A549 treated with dexamethasone at 1 μM for 4 hours (cell line): ENCODE data around the gene MAP4K1. TPM values are rescaled to one million over a fixed set of nuclear protein-coding genes. Genes with fewer than 3 reads are reported as not detected.

ENCODE experiments used
- total RNA-seq: library from RNA; stranded (reverse); fragments of 200-300 nt; extraction: Qiagen RNA extraction; gene quantifications from 5 replicates; pipeline ENCODE4 v1.2.3, GENCODE V29; 2022

MAP4K1 gene
- 0.61 to 1.3 TPM (median 0.87 TPM) in 5 replicates for total RNA-seq

DNA sequence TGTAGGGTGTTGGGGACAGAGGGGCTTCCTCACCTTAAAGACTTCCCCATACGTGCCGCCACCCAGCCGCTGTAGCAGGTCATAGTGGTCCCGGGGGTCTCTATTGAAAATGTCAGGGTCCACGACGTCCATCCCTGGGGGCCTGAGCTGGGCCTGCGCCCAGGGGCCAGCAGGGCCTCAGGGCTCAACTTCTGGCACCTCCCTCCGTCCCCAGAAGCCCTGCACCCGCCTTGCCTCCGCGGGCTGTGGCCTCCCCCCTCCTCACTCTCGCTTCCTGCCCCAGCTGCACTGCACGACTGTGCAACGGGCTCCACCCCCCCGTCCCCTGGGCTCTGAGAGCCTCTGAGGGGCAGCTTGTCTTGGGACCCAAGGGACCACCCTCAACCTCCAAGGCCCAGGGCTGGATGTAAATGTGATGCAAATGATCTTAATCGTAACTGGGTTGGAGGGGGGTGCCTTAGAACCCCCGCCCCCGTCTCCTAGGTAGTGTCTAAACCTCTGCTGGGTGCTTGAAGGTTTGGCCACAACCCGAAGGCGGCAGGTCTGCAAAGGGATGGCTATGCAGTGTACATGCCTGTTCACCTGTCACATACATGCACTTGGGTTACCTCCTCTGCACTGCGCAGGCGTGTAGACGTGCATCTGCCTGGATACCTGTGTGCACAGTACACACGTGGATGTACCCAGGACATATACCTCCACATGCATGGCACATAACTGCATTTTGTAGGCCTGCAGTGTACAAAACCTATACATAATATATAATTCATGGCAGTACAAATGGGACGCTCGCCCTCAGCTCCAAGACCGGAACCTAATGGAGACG, at the start of gene MAP4K1:
TSS of gene MAP4K1 (minus strand) at position 190 of the 826 bp plus-strand sequence. CDS start at position 132, 58 bp downstream.

DNA sequence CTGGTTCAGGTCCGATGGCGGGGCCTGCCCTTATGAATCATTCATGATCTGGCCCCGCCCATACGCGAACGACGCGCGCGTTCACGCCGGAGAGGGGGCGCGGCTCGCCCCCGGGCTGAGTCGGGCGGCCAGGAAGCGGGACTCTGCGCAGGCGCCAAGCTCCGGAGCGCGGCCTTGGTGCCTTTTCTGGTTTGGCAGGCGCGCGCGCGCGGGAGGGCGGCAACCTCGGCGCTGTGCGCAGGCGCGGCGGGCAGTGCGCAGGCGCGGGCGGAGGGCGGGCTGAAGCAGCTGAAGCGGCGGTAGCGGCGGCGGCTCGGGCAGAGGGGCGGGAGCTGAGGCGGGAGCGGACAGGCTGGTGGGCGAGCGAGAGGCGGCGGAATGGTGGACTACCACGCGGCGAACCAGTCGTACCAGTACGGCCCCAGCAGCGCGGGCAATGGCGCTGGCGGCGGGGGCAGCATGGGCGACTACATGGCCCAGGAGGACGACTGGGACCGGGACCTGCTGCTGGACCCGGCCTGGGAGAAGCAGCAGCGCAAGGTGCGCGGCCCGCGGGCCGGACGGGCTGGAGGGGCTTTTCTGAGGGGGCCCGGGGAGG, 29.7 kb upstream of the MAP4K1 start, which contains the start of gene ACTN4:
TSS of gene ACTN4 (plus strand) at position 282 of the 598 bp plus-strand sequence. CDS start at position 379, 97 bp downstream.

DNA sequence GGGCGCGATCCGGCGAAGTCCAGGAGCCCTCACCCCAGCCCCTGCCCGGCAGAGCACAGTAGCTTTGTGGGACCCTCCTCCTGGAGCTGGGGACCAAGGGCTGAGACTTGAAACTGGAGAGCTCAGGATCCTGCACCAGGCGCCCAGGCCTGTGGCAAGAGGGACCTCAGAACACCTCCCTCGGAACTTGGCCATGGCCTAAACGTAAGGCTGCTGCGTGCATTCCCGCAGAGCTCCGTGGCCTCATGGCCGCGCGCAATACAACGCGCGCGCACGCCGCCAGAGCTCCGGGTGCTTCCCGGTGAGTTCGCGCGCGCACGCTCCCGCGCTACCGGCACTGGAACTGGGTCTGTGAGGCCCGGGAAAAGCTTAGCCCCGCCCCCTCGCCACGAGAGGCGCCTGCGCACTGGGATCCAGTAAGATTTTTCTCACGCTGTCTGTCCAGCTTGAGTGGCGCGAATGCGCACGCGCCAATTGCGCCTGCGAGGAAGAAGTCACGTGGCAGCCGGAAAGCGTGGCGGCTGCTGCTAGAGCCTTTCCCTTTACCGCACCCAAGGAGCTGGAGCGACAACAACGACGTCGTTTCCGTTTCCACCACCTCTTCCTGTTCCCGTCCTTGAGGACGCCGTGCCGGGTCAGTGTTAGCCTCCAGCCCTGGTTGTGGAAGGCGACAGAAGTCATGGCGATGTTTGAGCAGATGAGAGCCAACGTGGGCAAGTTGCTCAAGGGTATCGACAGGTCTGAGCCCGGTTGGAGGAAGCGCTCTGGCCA, 1.0 kb upstream of the MAP4K1 start, which contains the start of gene EIF3K:
TSS of gene EIF3K (plus strand) at position 599 of the 771 bp plus-strand sequence. CDS start at position 680, 81 bp downstream.

Other genes with a start within 250 kb of the MAP4K1 start
- 441 to 488 TPM (median 469 TPM) in 5 replicates for gene PSMD8, start 243.4 kb downstream of the MAP4K1 start, total RNA-seq
- gene GGN, start 229.9 kb downstream of the MAP4K1 start, total RNA-seq = 0.06 to 0.72 TPM (median 0.35 TPM) in 5 replicates
- 1.4 to 3.2 TPM (median 2.0 TPM) in 5 replicates for gene SPRED3, start 229.3 kb downstream of the MAP4K1 start, total RNA-seq
- gene FAM98C, start 214.9 kb downstream of the MAP4K1 start, total RNA-seq = 15.6 to 24.4 TPM (median 21.2 TPM) in 5 replicates
- gene RASGRP4, start 191.7 kb downstream of the MAP4K1 start, total RNA-seq = 0.11 to 0.26 TPM (median 0.19 TPM) in 5 replicates
- 5.2 to 7.6 TPM (median 6.3 TPM) in 5 replicates for gene RYR1, start 184.3 kb downstream of the MAP4K1 start, total RNA-seq
- 703 to 886 TPM (median 726 TPM) in 5 replicates for gene EIF3K, start 1.2 kb upstream of the MAP4K1 start, total RNA-seq
- 774 to 1,271 TPM (median 1,229 TPM) in 5 replicates for gene ACTN4, start 29.7 kb upstream of the MAP4K1 start, total RNA-seq
- 5.3 to 6.5 TPM (median 6.0 TPM) in 5 replicates for gene CAPN12, start 126.5 kb upstream of the MAP4K1 start, total RNA-seq
- 0.25 to 0.40 TPM in 2 of 5 replicates, not detected in the others for gene LGALS7, start 155.6 kb upstream of the MAP4K1 start, total RNA-seq
- gene LGALS7B, start 171.2 kb upstream of the MAP4K1 start, total RNA-seq = 0.27 to 0.62 TPM in 2 of 5 replicates, not detected in the others
- 0.21 to 0.53 TPM (median 0.42 TPM) in 5 replicates for gene LGALS4, start 195.0 kb upstream of the MAP4K1 start, total RNA-seq
- 307 to 375 TPM (median 319 TPM) in 5 replicates for gene ECH1, start 213.8 kb upstream of the MAP4K1 start, total RNA-seq
- 319 to 365 TPM (median 326 TPM) in 5 replicates for gene HNRNPL, start 232.0 kb upstream of the MAP4K1 start, total RNA-seq